Duodenal mucosa (tissue), 2 donors: ENCODE data around the gene S100A6.
"Not testable (repeated sequence)": the region's sequence is repeated elsewhere in the genome, so short reads cannot be mapped to it uniquely, and the experiment has no call there.

Experiments
- H3K27ac ChIP-seq: one replicate; pipeline ENCODE4 v1.7.0; 2013; ENCODE audit warnings: low read depth, low read length
- H3K27me3 ChIP-seq, 2 donors: one replicate each; pipeline ENCODE4 v1.7.0; 2013; ENCODE audit warnings: low read length in 2 of 2, control low read depth in 1 of 2; ENCODE audit not compliant: insufficient read depth in 2 of 2, control insufficient read depth in 1 of 2
- H3K36me3 ChIP-seq, 2 donors: one replicate each; pipeline ENCODE4 v1.7.0; 2013; ENCODE audit warnings: low read length in 2 of 2, control low read depth in 1 of 2; ENCODE audit not compliant: insufficient read depth in 2 of 2, control insufficient read depth in 1 of 2
- H3K4me1 ChIP-seq, 2 donors: one replicate each; pipeline ENCODE4 v1.7.0; 2013; ENCODE audit warnings: low read length in 2 of 2, control low read depth in 1 of 2; ENCODE audit not compliant: insufficient read depth in 2 of 2, control insufficient read depth in 1 of 2
- H3K4me3 ChIP-seq, 2 donors: one replicate each; pipeline ENCODE4 v1.7.0; 2013; ENCODE audit warnings: low read length in 2 of 2, low read depth in 1 of 2
- H3K9ac ChIP-seq, 2 donors: one replicate each; pipeline ENCODE4 v1.7.0; 2013; ENCODE audit warnings: low read length in 2 of 2, low read depth in 1 of 2
- H3K9me3 ChIP-seq, 2 donors: one replicate each; pipeline ENCODE4 v1.7.0; 2013; ENCODE audit warnings: low read length in 2 of 2, control low read depth in 1 of 2; ENCODE audit not compliant: control insufficient read depth in 1 of 2

Gene S100A6

DNA sequence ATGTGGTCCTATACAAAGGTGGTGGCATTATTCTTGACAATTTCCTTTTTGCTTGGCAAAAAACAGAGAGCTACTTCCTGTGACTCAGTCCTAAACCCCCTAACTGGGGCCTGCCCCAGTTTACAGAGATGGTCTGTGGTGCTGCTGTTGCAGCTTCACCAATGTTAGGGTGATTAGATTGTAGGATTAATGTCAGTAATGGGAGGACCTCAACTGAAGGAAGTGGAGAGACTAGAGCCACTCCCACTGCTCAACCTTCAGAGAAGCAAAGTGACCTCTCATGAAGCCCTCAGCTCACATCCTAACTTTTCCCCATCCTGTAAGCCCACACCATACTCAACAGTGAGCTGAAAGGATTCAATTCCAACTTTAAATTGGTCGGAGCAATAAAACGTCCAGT is 3.6 kb downstream of the S100A6 start:
- H3K9ac ChIP-seq = peak overlapping the region; percentile 95 to 98
- no peaks in the 10 kb centered on the region for H3K27me3 ChIP-seq
- no peaks in the 10 kb centered on the region for H3K36me3 ChIP-seq
- H3K4me1 ChIP-seq = peaks cover 46 to 52% of the 10 kb centered on the region in 2 donors
- H3K27ac ChIP-seq = peak overlapping the region; percentile 77
- H3K9me3 ChIP-seq = no peaks in the 10 kb centered on the region
- H3K4me3 ChIP-seq = peak overlapping the region; percentile 77 to 85

GRCh38 chr1:153531638-153532037 is 4.2 kb downstream of the S100A6 start:
- Histone ChIP-seq H3K27me3 (no peaks in the 10 kb centered on the region), H3K9ac (no peak overlapping the region), H3K9me3 (no peaks in the 10 kb centered on the region), H3K4me3 (no peak overlapping the region), H3K27ac (no peak overlapping the region), H3K4me1 (peaks cover 40 to 46% of the 10 kb centered on the region in 2 donors), H3K36me3 (no peaks in the 10 kb centered on the region)

DNA sequence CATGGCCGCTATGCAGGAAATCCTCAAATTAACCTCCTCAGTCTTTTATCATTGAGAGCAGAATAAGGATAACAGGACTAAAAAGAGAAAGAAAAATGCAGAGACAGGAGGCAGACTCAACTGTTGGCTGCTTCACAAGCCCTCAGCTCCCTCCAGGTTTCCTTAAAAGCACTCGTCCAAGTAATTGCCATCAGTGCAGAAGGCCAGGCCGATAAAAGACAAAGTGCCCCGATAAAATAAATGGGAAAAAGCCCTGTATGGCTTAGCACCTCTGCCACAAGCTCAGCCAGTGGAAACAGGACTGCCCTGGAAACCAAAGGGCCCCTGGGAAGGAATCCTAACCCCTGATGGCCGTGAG is 8.1 kb downstream of the S100A6 start:
- no peak overlapping the region for H3K4me3 ChIP-seq
- no peaks in the 10 kb centered on the region for H3K27me3 ChIP-seq
- no peaks in the 10 kb centered on the region for H3K36me3 ChIP-seq
- no peaks in the 10 kb centered on the region for H3K9me3 ChIP-seq
- no peak overlapping the region for H3K27ac ChIP-seq
- peaks cover 12 to 20% of the 10 kb centered on the region in 2 donors for H3K4me1 ChIP-seq
- no peak overlapping the region for H3K9ac ChIP-seq

GRCh38 chr1:153527023-153527682 is 8.6 kb downstream of the S100A6 start:
- no peak overlapping the region for H3K27ac ChIP-seq
- H3K9me3 ChIP-seq = no peaks in the 10 kb centered on the region
- H3K4me1 ChIP-seq = peaks cover 7 to 16% of the 10 kb centered on the region in 2 donors
- H3K27me3 ChIP-seq = no peaks in the 10 kb centered on the region
- no peak overlapping the region for H3K9ac ChIP-seq
- H3K4me3 ChIP-seq = no peak overlapping the region
- no peaks in the 10 kb centered on the region for H3K36me3 ChIP-seq

DNA sequence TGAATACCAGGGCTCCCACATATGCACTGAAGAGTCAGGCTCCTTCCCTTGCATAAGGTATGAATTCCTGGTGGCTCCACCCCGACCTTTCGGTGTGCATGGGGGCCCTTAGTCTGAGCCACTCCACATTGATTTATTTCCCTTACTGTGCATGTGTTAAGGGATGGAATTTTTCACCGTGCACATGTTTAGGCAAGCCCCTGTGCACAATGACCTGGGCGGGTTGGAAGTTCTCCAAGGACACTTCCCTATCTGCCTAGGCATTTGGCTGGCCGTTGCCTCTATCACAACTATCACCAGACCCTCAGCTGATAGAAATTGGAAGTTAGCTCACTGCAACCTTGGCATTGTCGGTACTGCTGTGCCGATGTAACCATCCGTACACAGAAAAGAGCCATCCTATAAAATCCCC is 9.7 kb downstream of the S100A6 start:
- Histone ChIP-seq H3K27me3 (no peaks in the 10 kb centered on the region), H3K4me3 (no peak overlapping the region), H3K4me1 (peaks cover 3 to 10% of the 10 kb centered on the region in 2 donors), H3K9me3 (no peaks in the 10 kb centered on the region), H3K27ac (no peak overlapping the region), H3K9ac (no peak overlapping the region), H3K36me3 (no peaks in the 10 kb centered on the region)

DNA sequence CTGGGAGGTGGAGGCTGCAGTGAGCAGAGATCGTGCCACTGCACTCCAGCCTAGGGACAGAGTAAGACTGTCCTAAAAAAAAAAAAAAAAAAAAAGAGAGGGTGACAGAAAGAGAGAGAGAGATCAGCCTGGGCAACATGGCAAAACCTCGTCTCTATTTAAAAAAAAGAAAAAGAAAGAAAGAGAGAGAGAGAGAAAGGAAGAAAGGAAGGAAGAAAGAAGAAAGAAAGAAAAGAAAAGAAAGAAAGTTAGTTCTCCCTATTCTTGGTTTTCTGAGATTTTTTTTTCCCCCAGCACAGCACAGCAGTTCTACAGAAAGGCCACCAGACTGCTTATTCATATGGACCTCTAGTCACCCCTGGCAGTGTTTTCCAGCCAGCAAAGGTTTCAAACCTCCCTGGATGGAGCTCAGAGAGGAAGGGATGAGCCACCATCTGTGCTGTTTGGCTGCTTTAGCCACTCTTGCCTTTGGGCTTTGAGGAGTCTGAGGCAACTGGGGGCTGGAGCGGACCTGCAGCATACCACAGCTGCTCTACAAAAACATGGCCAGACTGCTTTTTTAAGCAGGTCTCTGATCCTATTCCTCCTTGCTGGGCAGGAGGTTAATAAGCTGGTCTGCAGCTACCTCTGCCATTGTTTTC is 10.6 kb downstream of the S100A6 start:
- H3K27me3 ChIP-seq = no peaks in the 10 kb centered on the region
- no peaks in the 10 kb centered on the region for H3K9me3 ChIP-seq
- no peak overlapping the region for H3K27ac ChIP-seq
- H3K4me3 ChIP-seq = no peak overlapping the region
- H3K4me1 ChIP-seq = peaks cover 9 to 18% of the 10 kb centered on the region in 2 donors
- H3K9ac ChIP-seq = no peak overlapping the region
- no peaks in the 10 kb centered on the region for H3K36me3 ChIP-seq

GRCh38 chr1:153522353-153523048 is 13.3 kb downstream of the S100A6 start:
- peaks cover 9 to 18% of the 10 kb centered on the region in 2 donors for H3K4me1 ChIP-seq
- not testable (repeated sequence) for H3K36me3 ChIP-seq, H3K9me3 ChIP-seq, H3K27ac ChIP-seq, H3K27me3 ChIP-seq, H3K9ac ChIP-seq, H3K4me3 ChIP-seq

DNA sequence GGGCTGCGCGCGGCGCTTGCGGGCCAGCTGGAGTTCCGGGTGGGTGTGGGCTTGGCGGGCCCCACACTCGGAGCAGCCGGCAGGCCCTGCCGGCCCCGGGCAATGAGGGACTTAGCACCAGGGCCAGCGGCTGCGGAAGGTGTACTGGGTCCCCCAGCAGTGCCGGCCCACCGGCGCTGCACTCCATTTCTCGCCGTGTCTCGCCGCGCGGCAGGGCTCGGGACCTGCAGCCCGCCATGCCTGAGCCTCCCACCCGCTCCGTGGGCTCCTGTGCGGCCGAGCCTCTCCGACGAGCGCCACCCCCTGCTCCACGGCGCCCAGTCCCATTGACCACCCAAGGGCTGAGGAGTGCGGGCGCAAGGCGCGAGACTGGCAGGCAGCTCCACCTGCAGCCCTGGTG is 14.0 kb downstream of the S100A6 start:
- peaks cover 9 to 18% of the 10 kb centered on the region in 2 donors for H3K4me1 ChIP-seq
- H3K27me3 ChIP-seq, H3K9ac ChIP-seq: not testable (repeated sequence)

GRCh38 chr1:153520818-153521476 is 14.8 kb downstream of the S100A6 start:
- H3K9ac ChIP-seq = peak overlapping the region; percentile 28 to 52
- H3K27me3 ChIP-seq = no peaks in the 10 kb centered on the region
- peaks cover 16 to 20% of the 10 kb centered on the region in 2 donors for H3K4me1 ChIP-seq
- no peak overlapping the region for H3K27ac ChIP-seq
- no peak overlapping the region for H3K4me3 ChIP-seq
- no peaks in the 10 kb centered on the region for H3K9me3 ChIP-seq
- H3K36me3 ChIP-seq = no peaks in the 10 kb centered on the region

More for the DNA sequence above, 14.0 kb downstream of the S100A6 start:
- H3K4me3 ChIP-seq, H3K27ac ChIP-seq, H3K36me3 ChIP-seq, H3K9me3 ChIP-seq: not testable (repeated sequence)

DNA sequence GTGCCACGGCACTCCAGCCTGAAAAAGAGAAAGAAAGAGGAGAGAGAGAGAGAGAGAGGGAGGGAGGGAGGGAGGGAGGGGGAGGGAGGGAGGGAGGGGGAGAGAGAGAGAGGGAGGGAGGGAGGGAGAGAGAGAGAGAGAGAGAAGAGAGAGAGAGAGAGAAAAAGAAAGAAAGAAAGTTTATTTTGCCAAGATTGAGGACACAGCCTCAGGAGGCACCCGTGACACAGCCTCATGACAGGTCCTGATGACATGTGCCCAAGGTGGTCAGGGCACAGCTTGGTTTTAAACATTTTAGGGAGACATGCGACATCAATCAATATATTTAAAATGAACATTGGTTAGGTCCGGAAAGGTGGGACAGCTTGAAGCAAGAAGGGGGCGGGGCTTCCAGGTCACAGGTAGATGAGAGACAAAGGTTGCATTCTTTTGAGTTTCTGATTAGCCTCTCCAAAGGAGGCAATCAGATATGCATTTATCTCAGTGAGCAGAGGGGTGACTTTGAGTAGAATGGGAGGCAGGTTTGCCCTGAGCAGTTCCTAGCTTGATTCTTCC is 15.6 kb downstream of the S100A6 start:
- H3K36me3 ChIP-seq, H3K27ac ChIP-seq, H3K4me3 ChIP-seq, H3K9me3 ChIP-seq, H3K27me3 ChIP-seq: not testable (repeated sequence)
- peaks cover 23 to 24% of the 10 kb centered on the region in 2 donors for H3K4me1 ChIP-seq
- H3K9ac ChIP-seq = peak overlapping the region; percentile 28 to 52
